GM12878 (cell line): ENCODE measurements around the gene MCEMP1. TPM values are rescaled to one million over a fixed set of nuclear protein-coding genes. Genes with fewer than 3 reads are reported as not detected.

Experiments
- ATAC-seq: fragments of 200-7000 bp; cut with Tn5 transposase; 3 replicates; pipeline ENCODE4 v1.9.1; 2020; ENCODE audit warnings: mild to moderate bottlenecking, moderate library complexity
- BruUV-seq: library from RNA; stranded (reverse); fragments of 400-500 nt; replicated peaks from 2 replicates; lab custom pipeline; 2021; lab: Mats Ljungman, UMichigan
- CTCF ChIA-PET: fragments of 300-600 bp; sonication (Branson Sonifier 250); formaldehyde crosslinking; extraction: SDS; loops from one replicate; lab custom pipeline; 2021; ENCODE audit warnings: inconsistent platforms; lab: Yijun Ruan, JAX
- POLR2A ChIA-PET: fragments of 350-600 bp; formaldehyde crosslinking; extraction: SDS; loops from one replicate; lab custom pipeline; 2021; ENCODE audit warnings: inconsistent platforms; lab: Charles Lee
- RAD21 ChIA-PET: fragments of 300-600 bp; sonication (Branson Sonifier 250); formaldehyde crosslinking; loops from one replicate; lab custom pipeline; 2023; ENCODE audit warnings: antibody characterized with exemption; ENCODE audit not compliant: unreplicated experiment; lab: Charles Lee
- SMC1A ChIA-PET: fragments of 300-600 bp; sonication (Branson Sonifier 250); formaldehyde crosslinking; loops from one replicate; lab custom pipeline; 2023; ENCODE audit not compliant: unreplicated experiment, uncharacterized antibody; lab: Charles Lee
- DNase-seq: peaks from one replicate; pipeline ENCODE4 v3.0.0-alpha.2; 2011; ENCODE audit warnings: low read depth, low spot score
- FAIRE-seq: peaks from 3 replicates; lab custom pipeline; 2011; peaks lifted over from hg19 to GRCh38; lab: Jason Lieb, UNC
- H2AFZ ChIP-seq: 2 replicates; pipeline ENCODE4 v1.6.0; 2011; ENCODE audit warnings: low read depth, low read length, control low read depth; ENCODE audit not compliant: control insufficient read depth
- H3K27ac ChIP-seq: 2 replicates; pipeline ENCODE4 v1.5.1; 2011; ENCODE audit warnings: control low read depth; ENCODE audit not compliant: control insufficient read depth, insufficient read depth
- H3K27me3 ChIP-seq, 2 experiments: replicated peaks in 1 of 2; 2 replicates each; pipeline versions ENCODE4 v1.6.0 to v1.6.1; 2011; ENCODE audit warnings: low read length in 1 of 2; ENCODE audit not compliant: control insufficient read depth in 2 of 2, insufficient read depth in 2 of 2
- H3K36me3 ChIP-seq, 2 experiments: 2 replicates each; pipeline ENCODE4 v1.5.1; 2011; ENCODE audit warnings: low read length in 1 of 2; ENCODE audit not compliant: control insufficient read depth in 2 of 2, insufficient read depth in 2 of 2
- H3K4me1 ChIP-seq: 2 replicates; pipeline ENCODE4 v1.6.1; 2011; ENCODE audit warnings: mild to moderate bottlenecking, low read length, moderate library complexity, mixed read lengths; ENCODE audit not compliant: control insufficient read depth, insufficient read depth
- H3K4me2 ChIP-seq: 2 replicates; pipeline ENCODE4 v1.6.0; 2011; ENCODE audit warnings: control low read depth; ENCODE audit not compliant: control insufficient read depth, insufficient read depth
- H3K4me3 ChIP-seq: fragments of 200-600 bp; sonication (generic); 2 replicates; pipeline ENCODE4 v1.5.1; 2016
- H3K79me2 ChIP-seq: 2 replicates; pipeline ENCODE4 v1.6.0; 2011; ENCODE audit warnings: low read length; ENCODE audit not compliant: control insufficient read depth, insufficient read depth
- H3K9ac ChIP-seq: 2 replicates; pipeline ENCODE4 v1.8.0; 2011; ENCODE audit warnings: low read length, control low read depth, mixed read lengths; ENCODE audit not compliant: control insufficient read depth, insufficient read depth
- H3K9me3 ChIP-seq: replicated peaks from 3 replicates; pipeline ENCODE4 v1.5.1; 2011; ENCODE audit warnings: mild to moderate bottlenecking, low read length; ENCODE audit not compliant: control insufficient read depth, insufficient read depth
- H4K20me1 ChIP-seq: 2 replicates; pipeline ENCODE4 v1.6.0; 2011; ENCODE audit not compliant: control insufficient read depth, insufficient read depth
- BCLAF1 ChIP-seq: fragments of 450-650 bp; IDR thresholded peaks from 2 replicates; pipeline ENCODE4 v1.6.1; 2017; ENCODE audit warnings: antibody characterized with exemption, mild to moderate bottlenecking, moderate library complexity
- CREB1 ChIP-seq: IDR thresholded peaks from 2 replicates; pipeline ENCODE4 v1.6.1; 2012; ENCODE audit warnings: low read depth, mild to moderate bottlenecking, inconsistent platforms
- EZH2 ChIP-seq: IDR thresholded peaks from 2 replicates; pipeline ENCODE4 v1.6.1; 2012; ENCODE audit warnings: low read depth, mild to moderate bottlenecking, control low read depth, inconsistent platforms, low read length, borderline replicate concordance; ENCODE audit not compliant: control insufficient read depth
- KDM1A ChIP-seq: fragments of 200-600 bp; sonication (generic); IDR thresholded peaks from 2 replicates; pipeline ENCODE4 v1.6.1; 2016; ENCODE audit warnings: borderline replicate concordance
- NFYB ChIP-seq: IDR thresholded peaks from 2 replicates; pipeline ENCODE4 v1.6.1; 2011; ENCODE audit warnings: low read depth, mild to moderate bottlenecking, low read length, improper control_type of control experiment, moderate library complexity; ENCODE audit not compliant: insufficient read depth
- SIN3A ChIP-seq: IDR thresholded peaks from 2 replicates; pipeline ENCODE4 v1.6.1; 2012; ENCODE audit warnings: low read depth, low read length, improper control_type of control experiment
- SP1 ChIP-seq: IDR thresholded peaks from one replicate; pipeline ENCODE4 v1.6.1; 2011; ENCODE audit warnings: low read depth, low read length
- SPI1 ChIP-seq: IDR thresholded peaks from 2 replicates; pipeline ENCODE4 v1.6.1; 2011; ENCODE audit warnings: low read depth, mild to moderate bottlenecking, low read length, moderate library complexity, borderline replicate concordance; ENCODE audit not compliant: insufficient read depth
- ZNF622 ChIP-seq: fragments of 450-650 bp; IDR thresholded peaks from 2 replicates; pipeline ENCODE4 v1.6.1; 2017; ENCODE audit warnings: mild to moderate bottlenecking, inconsistent platforms
- WGBS: methylation state at CpG from one replicate; pipeline ENCODE4 v1.1.6; 2016; ENCODE audit warnings: low lambda C conversion rate; ENCODE audit not compliant: insufficient replicate concordance, insufficient coverage; ENCODE audit errors: missing lambda C conversion rate; 5-methylcytosine and 5-hydroxymethylcytosine counted together
- in situ Hi-C: fragments of 300-500 bp; cut with MboI; formaldehyde crosslinking; loops from 9 replicates; pipeline ENCODE4 v1.14.3; 2018; ENCODE audit warnings: mixed read lengths
- intact Hi-C: fragments of 100-400 bp; cut with micrococcal nuclease; formaldehyde crosslinking; loops from one replicate; pipeline ENCODE4 v1.14.2; 2022; ENCODE audit not compliant: unreplicated experiment
- polyA plus RNA-seq, 11 experiments: library from polyadenylated mRNA; depleted of rRNA in 4 of 11; unstranded in 6 of 11; stranded (reverse) in 5 of 11; fragments of >200 nt; fragmentation: Nextera tagmentation in 4 of 11; fragmentation: Illumina TruSeq in 1 of 11; extraction: Ambion mirVana in 4 of 11; extraction: Trizol in 1 of 11; gene quantifications; 1 replicate in 1 of 11; 2 replicates in 10 of 11; pipeline versions ENCODE4 v1.2.1 to v1.2.3, GENCODE V29; 2011 to 2016; ENCODE audit warnings: inconsistent platforms in 2 of 11, missing spikeins in 2 of 11, low read depth in 1 of 11
- total RNA-seq, 4 experiments: library from RNA; depleted of rRNA in 3 of 4; stranded (reverse); fragments of >200 nt in 3 of 4; fragmentation: Illumina TruSeq in 1 of 4; extraction: Trizol in 1 of 4; gene quantifications; 2 replicates each; pipeline versions ENCODE4 v1.2.1 to v1.2.3, GENCODE V29; 2013 to 2021
- TF ChIP-seq, protein P1 (sequence below): IDR thresholded peaks from 2 replicates; pipeline ENCODE4 v1.6.1; 2011; ENCODE audit warnings: mild to moderate bottlenecking, low read depth, low read length, moderate library complexity; ENCODE audit not compliant: insufficient replicate concordance

MCEMP1 gene
- total and polyA plus RNA-seq, 10 of the 15 experiments (the other 5 are each of a cell fraction or from before 2014, with no cell fraction given), result 0.08 to 0.55 (median 0.26) TPM; not detected in 1

GRCh38 chr19:7658219-7658686 lies 18.6 kb upstream of the MCEMP1 start (continued):
- TF ChIP-seq CREB1, result peak; percentile 68
- TF ChIP-seq EZH2, result no peak
- TF ChIP-seq ZNF622, result no peak
- peak; percentile 92 for TF ChIP-seq NFYB
- TF ChIP-seq, protein P1, sequence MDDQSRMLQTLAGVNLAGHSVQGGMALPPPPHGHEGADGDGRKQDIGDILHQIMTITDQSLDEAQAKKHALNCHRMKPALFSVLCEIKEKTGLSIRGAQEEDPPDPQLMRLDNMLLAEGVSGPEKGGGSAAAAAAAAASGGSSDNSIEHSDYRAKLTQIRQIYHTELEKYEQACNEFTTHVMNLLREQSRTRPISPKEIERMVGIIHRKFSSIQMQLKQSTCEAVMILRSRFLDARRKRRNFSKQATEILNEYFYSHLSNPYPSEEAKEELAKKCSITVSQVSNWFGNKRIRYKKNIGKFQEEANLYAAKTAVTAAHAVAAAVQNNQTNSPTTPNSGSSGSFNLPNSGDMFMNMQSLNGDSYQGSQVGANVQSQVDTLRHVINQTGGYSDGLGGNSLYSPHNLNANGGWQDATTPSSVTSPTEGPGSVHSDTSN, result peak; percentile 95
- TF ChIP-seq, all 136 proteins: peak for 14

GRCh38 chr19:7661744-7662538 lies 14.9 kb upstream of the MCEMP1 start:
- intact Hi-C loops (no loop called here), in situ Hi-C loops (no loop called here)
- CTCF ChIA-PET, result no interaction called here
- POLR2A ChIA-PET, result interaction anchor here (1.6 kb wide), 1 partner anchor 24 kb away, joined by 6 read pairs; no protein-coding TSS in a partner anchor
- 46% methylated on average over 8 of the region's 8 CpGs for WGBS
- FAIRE-seq (no peak), DNase-seq (no peak), ATAC-seq (no peak)
- Histone ChIP-seq H3K9me3 (no peaks in the 10 kb centered on the region), H3K4me1 (peaks cover 17% of the 10 kb centered on the region), H3K9ac (no peak overlapping the region), H4K20me1 (no peaks in the 10 kb centered on the region), H2AFZ (no peak overlapping the region), H3K27ac (no peak overlapping the region), H3K79me2 (no peaks in the 10 kb centered on the region), H3K27me3 (no peaks in the 10 kb centered on the region), H3K4me2 (no peak overlapping the region), H3K4me3 (no peak overlapping the region), H3K36me3 (no peaks in the 10 kb centered on the region)
- no TSS peak for BruUV-seq
- TF ChIP-seq SIN3A, result no peak
- TF ChIP-seq BCLAF1, result no peak
- TF ChIP-seq KDM1A, result no peak
- TF ChIP-seq SP1, result no peak
- TF ChIP-seq SPI1, result peak; percentile 44; the same call in 1 of the 2 replicates
- RAD21 ChIA-PET, result interaction anchor here (0.8 kb wide), 1 partner anchor 17 kb away, joined by 4 read pairs; no protein-coding TSS in a partner anchor
- SMC1A ChIA-PET, result no interaction called here
